VCaP (cell line): ENCODE data around the gene AHCYL2.

Experiments used
- H3K27ac ChIP-seq: fragments of 450-650 bp; 2 replicates; pipeline ENCODE4 v1.5.1; 2017
- CTCF ChIP-seq: fragments of 450-650 bp; conservative IDR thresholded peaks from 2 replicates; pipeline ENCODE4 v1.5.1; 2017; ENCODE audit warnings: mild to moderate bottlenecking, moderate library complexity

The AHCYL2 gene

GRCh38 chr7:129431911-129432643 is 207.2 kb downstream of the AHCYL2 start:
- no peak overlapping the region for H3K27ac ChIP-seq
- no peak for TF ChIP-seq CTCF

GRCh38 chr7:129433847-129434674 is 209.2 kb downstream of the AHCYL2 start, which contains the start of gene STRIP2:
Gene STRIP2, plus strand, starts transcription at chr7:129434432. Its CDS starts 41 bp downstream, at chr7:129434473.
- peak; percentile 30 for TF ChIP-seq CTCF

GRCh38 chr7:129434675-129435318 is 210.0 kb downstream of the AHCYL2 start:
- peak overlapping the region; percentile 52; the same call in 1 of the 2 replicates for H3K27ac ChIP-seq
- TF ChIP-seq CTCF: no peak

More at GRCh38 chr7:129433847-129434674, 209.2 kb downstream of the AHCYL2 start, which contains the start of gene STRIP2:
- H3K27ac ChIP-seq: peak within 1 kb of the TSS; percentile 52; the same call in 1 of the 2 replicates

GRCh38 chr7:129435414-129435829 is 210.6 kb downstream of the AHCYL2 start:
- H3K27ac ChIP-seq: no peak overlapping the region
- TF ChIP-seq CTCF: no peak

- peak overlapping the region; percentile 59 for H3K27ac ChIP-seq
- TF ChIP-seq CTCF: no peak
These were observed 211.6 kb downstream of the AHCYL2 start for GRCh38 chr7:129436335-129436923.

GRCh38 chr7:129437190-129437589 is 212.4 kb downstream of the AHCYL2 start:
- peak overlapping the region; percentile 59; the same call in 1 of the 2 replicates for H3K27ac ChIP-seq
- no peak for TF ChIP-seq CTCF
